GM21717 (cell line): ENCODE data around the gene ANKRD45.
"Not testable (repeated sequence)": the region's sequence is repeated elsewhere in the genome, so short reads cannot be mapped to it uniquely, and the experiment has no call there.

ENCODE experiments used
- ATAC-seq: cut with Tn5 transposase; IDR thresholded peaks from one replicate; pipeline ENCODE4 v1.9.1; 2021; ENCODE audit warnings: mild to moderate bottlenecking, moderate library complexity; ENCODE audit not compliant: unreplicated experiment

The ANKRD45 gene

DNA sequence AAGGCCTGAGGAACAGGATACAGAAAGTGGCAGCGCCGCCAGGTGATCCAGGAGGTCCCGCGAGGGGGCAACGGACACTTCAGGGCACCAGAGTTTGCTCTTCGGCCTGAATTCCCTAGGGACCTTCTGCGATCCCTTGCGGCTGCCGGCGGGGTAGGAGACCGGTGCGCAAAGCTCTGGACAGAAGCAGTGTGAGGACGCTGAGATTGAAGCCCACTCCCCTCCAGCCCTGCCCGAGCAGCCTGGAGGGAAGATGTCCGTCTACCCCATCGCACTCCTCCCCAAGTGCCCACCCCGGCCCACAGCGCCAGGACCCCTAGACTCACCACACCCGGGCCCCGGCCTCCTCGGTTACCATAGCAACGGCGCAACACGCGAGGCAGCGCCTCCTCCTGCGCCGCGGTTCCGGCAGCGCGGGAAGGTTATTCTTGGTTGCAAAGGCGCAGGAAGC lies at the start of gene ANKRD45:
ANKRD45 (minus strand) TSS at position 361 of the 451 bp plus-strand sequence. CDS start 10,433 bp downstream, outside the sequence.
- ATAC-seq: no peak

DNA sequence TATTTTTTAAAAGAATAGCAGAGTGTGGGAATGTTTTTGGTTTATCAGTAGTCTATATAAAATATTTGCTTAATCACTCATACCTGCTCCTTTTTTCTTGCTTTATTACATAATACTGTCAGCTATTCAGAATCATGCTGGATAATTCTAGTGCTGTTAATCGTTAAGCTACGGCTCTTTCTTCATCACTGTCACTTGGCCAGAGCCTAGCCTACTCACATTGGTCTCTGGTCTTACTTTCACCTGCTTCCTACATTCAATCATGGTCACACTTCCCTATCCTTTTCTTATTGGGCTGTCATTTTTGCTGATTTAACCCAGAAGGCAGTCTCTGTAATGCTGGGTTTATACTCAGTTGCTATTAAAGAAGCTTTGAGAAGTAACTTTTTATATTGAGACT lies 47.6 kb upstream of the ANKRD45 start:
- no peak for ATAC-seq

DNA sequence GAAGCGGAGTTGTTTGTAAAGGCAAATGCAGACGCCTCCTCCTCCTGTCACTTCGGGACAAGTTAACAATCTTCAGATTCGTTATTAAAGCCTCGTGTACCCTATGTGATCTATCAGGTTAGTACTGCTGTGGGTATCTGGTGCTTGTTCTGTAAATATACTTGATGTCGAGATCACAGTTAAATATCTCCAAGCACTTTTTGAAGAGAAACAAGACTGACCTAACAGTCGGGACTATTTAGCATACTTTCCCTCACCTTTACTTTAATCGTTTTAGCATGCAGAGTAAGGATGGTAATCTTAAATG lies 45.8 kb upstream of the ANKRD45 start:
- ATAC-seq: no peak

GRCh38 chr1:173714759-173715537 lies 45.3 kb upstream of the ANKRD45 start, which contains the start of gene KLHL20:
KLHL20 (plus strand) TSS chr1:173714981; CDS start chr1:173716044, 1,063 bp downstream.
- peak; percentile 95 for ATAC-seq

DNA sequence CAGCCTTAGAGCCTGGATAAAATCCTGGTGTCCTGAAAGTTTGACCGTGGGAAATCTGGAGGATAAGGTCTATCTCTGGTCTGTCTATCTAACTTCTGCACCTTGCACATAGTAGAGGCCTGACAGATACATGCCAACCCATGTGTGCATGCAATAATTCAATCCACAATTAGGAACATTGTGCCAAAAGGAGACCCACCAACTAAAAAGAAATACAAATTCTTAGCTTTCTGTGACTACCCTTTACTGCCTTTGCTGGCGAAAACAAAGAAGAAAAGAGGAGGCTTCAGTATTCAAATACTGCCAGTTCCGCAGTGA lies 44.7 kb upstream of the ANKRD45 start:
- ATAC-seq: no peak

- ATAC-seq: no peak
These were observed 39.1 kb upstream of the ANKRD45 start for GRCh38 chr1:173708787-173709186.

- ATAC-seq: no peak
These were observed 35.5 kb upstream of the ANKRD45 start for GRCh38 chr1:173705117-173705516.

DNA sequence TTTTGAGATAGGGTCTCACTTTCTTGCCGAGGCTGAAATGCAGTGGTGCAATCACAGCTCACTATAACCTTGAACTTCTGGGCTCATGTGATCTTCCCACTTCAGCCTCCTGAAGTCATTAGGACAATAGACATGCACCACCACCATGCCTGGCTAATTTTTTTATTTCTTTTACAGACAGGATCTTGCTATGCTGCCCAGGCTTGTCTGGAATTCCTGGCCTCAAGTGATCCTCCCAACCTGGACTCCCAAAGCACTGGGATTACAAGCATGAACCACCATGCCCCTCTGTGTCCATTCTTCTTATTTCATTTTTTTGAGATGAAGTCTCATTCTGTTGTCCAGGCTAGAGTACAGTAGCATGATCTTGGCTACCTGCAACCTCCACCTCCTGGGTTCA lies 33.1 kb upstream of the ANKRD45 start:
- ATAC-seq: no peak

GRCh38 chr1:173701299-173701698 lies 31.6 kb upstream of the ANKRD45 start:
- not testable (repeated sequence) for ATAC-seq

DNA sequence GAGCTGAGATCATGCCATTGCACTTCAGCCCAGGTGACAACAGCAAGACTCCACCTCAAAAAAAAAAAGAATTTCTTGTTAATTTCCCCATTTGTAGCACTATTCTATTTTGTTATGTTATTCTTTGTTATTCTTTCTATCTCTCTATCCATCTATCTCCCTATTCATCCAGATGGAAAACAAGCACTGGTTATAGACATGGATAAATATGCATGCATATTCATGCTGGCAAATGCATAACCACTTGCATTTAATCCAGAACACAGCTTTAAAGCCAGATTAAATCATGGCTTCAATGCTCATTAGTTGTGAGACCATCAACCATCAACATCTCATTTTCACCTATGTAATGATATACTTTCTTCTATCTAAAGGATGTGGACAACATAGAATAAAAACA lies 23.6 kb upstream of the ANKRD45 start:
- ATAC-seq: no peak

- ATAC-seq: no peak
These were observed 18.6 kb upstream of the ANKRD45 start for GRCh38 chr1:173688300-173688699.

DNA sequence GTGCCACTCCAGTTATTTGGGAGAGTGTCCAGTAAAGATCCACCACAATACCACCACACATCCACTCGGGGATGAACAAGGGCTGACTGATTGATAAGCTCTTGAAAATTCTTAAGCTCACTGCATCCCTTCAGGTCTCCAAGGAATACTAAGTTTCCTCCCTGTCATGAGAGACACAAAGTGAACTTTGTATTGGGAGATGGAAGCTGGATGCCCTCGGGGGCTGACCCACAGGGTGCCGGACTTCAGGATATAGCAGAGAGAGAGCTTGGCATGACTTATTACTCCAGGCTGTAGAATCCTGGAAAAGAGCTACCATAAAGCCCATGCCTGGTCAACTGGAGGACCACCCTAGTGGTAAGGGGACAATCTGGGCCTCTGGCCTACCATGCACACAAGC lies 15.5 kb upstream of the ANKRD45 start:
- ATAC-seq: not testable (repeated sequence)

DNA sequence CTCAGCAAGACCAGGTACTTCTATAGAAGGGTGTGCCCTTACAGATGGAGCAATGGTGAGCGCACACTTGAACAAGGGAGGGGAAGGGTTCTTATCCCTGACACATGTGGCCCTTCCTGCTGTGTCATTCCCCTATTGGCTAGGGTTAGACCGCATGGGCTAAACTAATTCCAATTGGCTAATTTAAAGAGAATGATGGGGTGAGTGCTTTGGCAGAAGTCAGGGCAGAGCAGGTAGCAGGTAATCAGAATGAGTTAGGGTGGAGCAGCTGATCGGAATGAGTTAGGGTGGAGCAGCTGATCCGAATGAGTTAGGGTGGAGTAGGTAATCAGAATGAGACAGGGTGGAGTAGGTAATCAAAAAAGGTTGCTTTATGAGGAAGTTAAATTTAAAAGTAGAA lies 14.2 kb upstream of the ANKRD45 start:
- not testable (repeated sequence) for ATAC-seq

DNA sequence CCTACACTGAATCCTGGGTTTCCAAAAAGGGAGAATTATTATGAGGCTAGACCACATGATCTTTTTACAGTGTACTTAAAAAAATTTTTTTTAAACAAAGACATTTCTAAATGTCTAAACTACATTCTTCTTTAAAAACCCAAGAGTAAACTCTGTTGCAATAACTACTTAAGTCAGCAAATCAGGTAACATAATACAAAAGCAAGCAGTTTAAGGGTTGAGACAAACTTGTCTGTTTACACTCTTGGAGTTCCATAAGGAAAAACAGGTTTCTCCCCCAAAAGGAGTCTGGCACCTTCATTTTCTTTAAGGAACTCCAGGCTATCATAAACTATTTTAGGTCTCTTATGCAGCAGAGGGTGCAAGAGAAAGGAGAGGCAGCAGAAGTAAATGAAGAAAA lies 12.5 kb upstream of the ANKRD45 start:
- no peak for ATAC-seq

DNA sequence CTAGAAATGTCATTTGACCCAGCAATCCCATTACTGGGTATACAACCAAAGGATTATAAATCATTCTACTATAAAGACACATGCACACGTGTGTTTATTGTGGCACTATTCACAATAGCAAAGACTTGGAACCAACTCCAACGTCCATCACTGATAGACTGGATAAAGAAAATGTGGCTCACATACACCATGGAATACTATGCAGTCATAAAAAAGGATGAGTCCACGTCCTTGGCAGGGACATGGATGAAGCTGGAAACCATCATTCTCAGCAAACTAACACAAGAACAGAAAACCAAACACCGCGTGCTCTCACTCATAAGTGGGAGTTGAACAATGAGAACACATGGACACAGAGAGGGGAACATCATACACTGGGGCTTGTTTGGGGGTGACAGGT lies 10.5 kb upstream of the ANKRD45 start:
- not testable (repeated sequence) for ATAC-seq

GRCh38 chr1:173674496-173674895 lies 4.8 kb upstream of the ANKRD45 start:
- ATAC-seq: not testable (repeated sequence)

DNA sequence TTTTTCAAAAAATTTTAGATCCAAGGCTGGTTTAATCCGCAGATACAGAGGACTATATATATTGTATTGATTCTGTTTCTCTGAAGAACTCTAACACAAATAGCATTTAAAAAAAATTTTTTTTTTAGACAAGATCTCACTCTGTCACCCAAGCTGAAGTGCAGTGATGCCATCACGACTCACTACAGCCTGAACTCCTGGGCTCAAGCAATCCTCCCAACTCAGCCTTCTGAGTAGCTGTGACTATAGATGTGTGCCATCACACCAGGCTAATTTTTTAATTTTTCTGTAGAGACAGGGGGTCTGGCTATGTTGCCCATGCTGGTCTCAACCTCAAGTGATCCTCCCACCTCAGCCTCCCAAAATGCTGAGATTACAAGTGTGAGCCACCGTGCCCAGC lies 3.0 kb downstream of the ANKRD45 start:
- ATAC-seq: no peak

DNA sequence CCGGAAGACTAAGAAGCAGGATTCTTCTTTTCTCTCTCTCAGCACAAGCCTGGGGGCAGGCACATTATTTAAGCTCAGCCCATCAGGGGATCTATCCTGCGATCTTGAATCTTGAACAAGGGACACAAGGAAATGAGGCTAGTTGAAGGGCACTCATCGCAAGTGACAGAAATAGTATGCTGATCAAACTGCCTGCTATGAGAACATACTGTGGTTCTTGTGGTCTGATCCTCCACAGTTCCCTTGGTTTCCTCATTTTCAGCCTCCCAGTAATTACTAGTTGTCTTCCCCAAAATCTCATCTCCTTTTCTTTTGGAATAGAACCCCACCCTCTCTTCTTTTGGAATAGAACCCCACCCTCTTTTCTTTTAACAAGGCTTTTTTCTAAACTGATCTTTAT lies 6.5 kb downstream of the ANKRD45 start:
- ATAC-seq: no peak

DNA sequence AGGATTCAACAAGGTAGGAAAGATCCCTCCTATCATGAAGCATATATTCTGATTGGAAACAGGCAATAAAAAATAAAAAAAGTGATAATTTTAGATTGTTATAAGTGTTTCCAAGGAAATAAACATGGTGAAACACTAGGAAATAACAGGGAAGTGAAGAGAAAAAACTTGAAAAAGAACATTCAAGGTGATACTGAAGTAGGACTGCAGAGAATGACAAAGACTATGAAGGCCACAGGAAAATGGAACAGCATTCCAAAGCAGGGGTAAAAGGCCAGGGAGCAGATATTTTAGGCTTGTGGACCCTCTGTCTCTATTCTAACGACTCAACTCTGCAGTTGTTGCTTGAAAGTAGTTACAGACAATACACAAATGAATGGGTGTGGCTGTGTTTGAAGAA lies 7.9 kb downstream of the ANKRD45 start:
- no peak for ATAC-seq

DNA sequence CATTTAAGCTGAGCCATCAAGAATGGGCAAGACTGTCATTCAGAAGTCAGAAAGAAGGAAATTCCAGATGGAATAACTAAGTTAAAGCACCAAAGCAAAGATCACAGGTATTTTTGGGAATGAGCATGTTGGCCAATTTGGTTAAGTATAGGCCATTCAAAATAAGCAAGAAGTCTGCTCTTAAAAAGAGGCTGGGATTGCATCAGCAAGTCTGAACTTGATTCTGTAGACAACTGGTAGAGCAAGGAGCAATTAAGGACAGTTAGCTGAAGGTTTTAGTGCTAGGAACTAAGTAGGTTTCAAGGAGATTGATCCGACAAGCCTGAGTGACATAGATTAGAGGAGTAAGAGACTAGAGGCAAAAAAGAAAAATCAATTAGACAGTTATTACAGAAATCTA lies 8.4 kb downstream of the ANKRD45 start:
- ATAC-seq: no peak

GRCh38 chr1:173660306-173660705 lies 9.3 kb downstream of the ANKRD45 start:
- no peak for ATAC-seq

DNA sequence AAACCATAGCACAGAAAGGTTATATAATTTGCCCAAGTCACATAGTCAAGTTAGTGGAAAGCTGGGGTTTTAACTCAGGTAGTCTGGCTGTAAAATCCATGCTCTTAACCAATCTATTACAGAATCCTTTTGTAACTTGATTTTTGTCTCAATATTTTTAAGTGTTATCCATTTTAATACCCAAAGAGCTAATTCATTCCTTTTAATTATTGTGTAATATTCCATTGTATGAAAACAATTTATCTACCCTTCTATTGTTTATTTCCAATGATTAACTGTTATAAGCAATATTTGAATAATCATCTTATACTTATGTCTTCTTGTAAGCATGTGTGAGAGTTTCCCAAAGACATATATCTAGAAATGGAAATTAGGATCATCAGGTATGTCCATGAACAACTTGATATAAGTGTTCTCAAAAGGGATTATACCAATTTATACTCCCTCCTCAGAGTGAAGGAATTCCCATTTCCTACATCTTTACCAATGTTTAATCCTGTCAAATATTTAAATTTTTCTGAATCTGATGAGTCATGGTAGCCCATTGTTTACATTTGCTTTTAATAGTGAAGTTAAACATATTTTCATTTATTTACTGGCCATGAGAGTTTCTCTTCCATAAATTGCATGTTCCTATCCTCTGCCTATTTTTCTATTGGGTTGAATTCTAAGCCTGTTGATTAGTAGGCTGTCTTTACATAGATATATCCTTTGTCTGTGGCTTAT lies 20.6 kb downstream of the ANKRD45 start:
- ATAC-seq: no peak
